IPS DF 6.9 (cell line): ENCODE data around the gene FAM227B.

ENCODE experiments used
- DNase-seq: peaks from one replicate; pipeline ENCODE4 v3.0.0-alpha.2; 2013; ENCODE audit warnings: low read depth, low spot score
- H3K27ac ChIP-seq: one replicate; pipeline ENCODE4 v1.5.1; 2013; ENCODE audit warnings: low read length, control low read depth
- H3K27me3 ChIP-seq: 2 replicates; pipeline ENCODE4 v1.6.1; 2013; ENCODE audit warnings: mild to moderate bottlenecking, low read length; ENCODE audit not compliant: control insufficient read depth, insufficient read depth
- H3K36me3 ChIP-seq: 2 replicates; pipeline ENCODE4 v1.6.1; 2013; ENCODE audit warnings: low read length; ENCODE audit not compliant: control insufficient read depth, insufficient read depth
- H3K4me1 ChIP-seq: 2 replicates; pipeline ENCODE4 v1.6.1; 2013; ENCODE audit warnings: low read length; ENCODE audit not compliant: control insufficient read depth, insufficient read depth
- H3K4me3 ChIP-seq: 2 replicates; pipeline ENCODE4 v1.5.1; 2013; ENCODE audit warnings: mild to moderate bottlenecking, low read length
- H3K9me3 ChIP-seq: 2 replicates; pipeline ENCODE4 v1.6.1; 2013; ENCODE audit warnings: low read length, inconsistent platforms; ENCODE audit not compliant: control insufficient read depth, insufficient read depth
- WGBS: extraction: QIAGEN DNeasy Blood & Tissue Kit; methylation state at CpG from one replicate; pipeline ENCODE4 v1.1.7; 2013; ENCODE audit warnings: mixed read lengths, missing lambda C conversion rate; ENCODE audit not compliant: insufficient read length, insufficient coverage; 5-methylcytosine and 5-hydroxymethylcytosine counted together

Gene FAM227B

DNA sequence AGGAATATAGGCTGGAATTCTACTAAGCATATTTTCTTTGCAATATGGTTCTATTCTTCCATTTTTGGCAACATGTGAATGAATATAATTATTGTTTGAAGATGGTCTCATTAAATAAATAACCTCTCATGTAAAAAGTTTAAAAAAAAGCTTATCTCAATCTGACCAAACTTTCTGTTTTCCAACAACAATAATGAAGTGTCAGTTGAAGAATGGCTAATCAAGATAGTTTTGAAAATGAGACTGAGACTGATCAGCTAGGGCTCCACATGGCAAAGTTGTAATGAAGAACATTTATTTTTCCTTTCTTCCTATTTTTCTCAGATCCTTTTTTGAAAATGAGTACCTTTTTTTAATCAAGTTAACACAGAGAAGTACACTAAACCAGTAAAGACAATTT is 333.1 kb downstream of the FAM227B start:
- no peak overlapping the region for H3K27ac ChIP-seq

DNA sequence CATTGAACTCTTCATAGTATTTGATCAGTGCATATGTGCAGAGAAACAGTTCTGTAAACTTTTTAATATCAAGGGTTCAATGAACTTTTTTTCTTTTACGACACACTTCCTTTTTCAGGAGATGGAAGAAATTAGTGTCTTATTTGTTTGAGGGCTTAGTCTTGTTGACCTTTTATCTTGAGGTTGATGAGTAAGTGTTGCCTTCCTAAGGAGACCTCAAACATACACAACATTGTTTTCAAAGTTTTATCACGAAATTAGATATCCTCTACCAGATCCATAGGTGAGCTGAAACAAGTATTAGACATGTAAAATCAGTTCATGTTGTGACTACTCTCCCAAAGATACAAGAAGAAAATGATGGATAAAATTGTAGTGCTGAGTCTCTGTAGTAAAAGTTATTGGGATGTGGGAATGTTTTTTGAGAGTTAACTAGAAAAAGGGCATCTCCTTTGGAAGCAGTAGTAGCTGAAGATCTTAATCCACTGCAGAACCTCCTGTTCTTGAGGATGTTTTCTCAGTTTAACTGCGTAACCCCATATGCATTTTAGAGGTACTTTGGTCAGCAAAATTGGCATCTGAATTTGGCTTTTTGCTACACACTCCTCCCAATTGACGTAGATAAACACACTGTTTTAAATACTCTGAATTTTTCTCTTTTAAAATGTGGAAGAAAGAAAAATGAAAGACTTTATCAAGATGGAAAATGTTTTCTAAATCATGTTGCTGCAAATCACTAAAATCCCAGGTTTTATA is 333.8 kb downstream of the FAM227B start:
- no peaks in the 10 kb centered on the region for H3K27me3 ChIP-seq
- no peak overlapping the region for H3K27ac ChIP-seq
- whole genome bisulfite sequencing, result no CpG with 5 or more reads among the region's 4 CpGs
- no peak for DNase-seq
- no peaks in the 10 kb centered on the region for H3K36me3 ChIP-seq
- no peak overlapping the region for H3K4me3 ChIP-seq
- no peaks in the 10 kb centered on the region for H3K9me3 ChIP-seq
- H3K4me1 ChIP-seq, result no peaks in the 10 kb centered on the region

More for the DNA sequence above, 333.1 kb downstream of the FAM227B start:
- no peaks in the 10 kb centered on the region for H3K4me1 ChIP-seq
- no peaks in the 10 kb centered on the region for H3K27me3 ChIP-seq
- H3K9me3 ChIP-seq, result no peaks in the 10 kb centered on the region
- DNase-seq, result no peak
- H3K36me3 ChIP-seq, result no peaks in the 10 kb centered on the region
- H3K4me3 ChIP-seq, result no peak overlapping the region

DNA sequence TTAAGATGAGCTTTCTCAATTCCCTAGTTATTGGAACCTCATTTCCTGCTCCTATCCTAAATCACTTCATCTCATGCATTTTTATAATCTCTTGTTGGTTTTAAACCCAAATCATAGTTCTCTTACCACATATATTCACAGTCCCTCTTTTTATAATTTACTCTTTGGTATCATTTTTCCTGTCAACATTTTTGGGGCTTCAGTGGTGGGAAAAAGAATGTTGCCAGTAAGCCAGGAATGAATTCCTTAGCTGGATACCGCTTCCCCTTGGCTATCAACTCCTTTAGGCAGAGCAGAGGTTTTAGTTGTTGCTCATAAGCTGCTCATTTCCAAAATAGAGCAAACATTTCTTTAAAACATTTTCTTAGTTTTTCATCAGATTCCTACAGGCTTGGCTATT is 338.3 kb downstream of the FAM227B start:
- H3K36me3 ChIP-seq, result no peaks in the 10 kb centered on the region
- H3K27ac ChIP-seq, result no peak overlapping the region
- WGBS, result no CpG with 5 or more reads among the region's 1 CpG
- H3K27me3 ChIP-seq, result no peaks in the 10 kb centered on the region
- no peak overlapping the region for H3K4me3 ChIP-seq
- DNase-seq, result no peak
- H3K9me3 ChIP-seq, result no peaks in the 10 kb centered on the region
- H3K4me1 ChIP-seq, result no peaks in the 10 kb centered on the region

DNA sequence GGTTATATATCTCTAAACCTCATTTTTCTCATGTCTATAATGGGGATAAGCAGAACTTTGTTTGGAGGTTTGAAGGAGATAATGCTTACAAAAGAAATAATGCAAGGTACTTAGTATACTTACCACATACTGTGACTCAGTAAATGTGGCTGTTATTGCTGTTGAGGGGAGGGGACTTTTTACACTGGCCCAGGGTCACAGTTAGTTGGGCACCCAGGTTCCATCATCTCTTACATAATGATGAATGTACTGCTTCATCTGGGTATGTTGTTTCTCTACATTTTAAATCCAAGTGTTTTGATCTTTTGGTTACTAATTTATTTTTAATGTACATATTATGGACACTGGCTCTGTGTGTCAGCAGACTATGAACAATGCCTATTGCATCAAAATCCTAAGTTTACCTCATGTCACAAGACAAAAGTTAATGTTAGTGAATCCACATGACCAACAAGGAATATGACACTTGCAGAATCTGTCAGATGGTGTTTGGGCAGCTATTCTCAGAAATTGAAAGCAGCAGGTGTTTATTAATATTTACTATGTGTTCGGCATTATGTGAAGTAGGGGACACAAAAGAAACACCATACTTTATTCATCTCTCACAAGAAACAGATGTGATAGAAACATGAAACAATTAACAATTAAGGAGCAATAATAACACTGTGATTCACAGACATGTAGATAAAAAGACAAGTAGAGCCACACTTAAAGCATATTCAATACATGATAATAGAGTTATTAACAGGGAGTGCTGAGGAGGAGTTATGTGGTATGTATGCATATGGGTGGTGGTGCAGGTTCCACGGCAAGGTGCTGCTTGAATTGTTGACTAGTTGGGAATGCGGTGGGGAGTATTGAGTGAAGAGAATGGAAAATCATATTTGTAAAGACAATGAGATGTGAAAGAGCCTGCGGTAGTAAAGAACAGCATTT is 340.8 kb downstream of the FAM227B start:
- no peaks in the 10 kb centered on the region for H3K36me3 ChIP-seq
- no peak overlapping the region for H3K27ac ChIP-seq
- no peaks in the 10 kb centered on the region for H3K9me3 ChIP-seq
- no peaks in the 10 kb centered on the region for H3K4me1 ChIP-seq
- WGBS, result 100% methylated on average over 3 of the region's 4 CpGs
- no peak overlapping the region for H3K4me3 ChIP-seq
- H3K27me3 ChIP-seq, result no peaks in the 10 kb centered on the region
- DNase-seq, result no peak

DNA sequence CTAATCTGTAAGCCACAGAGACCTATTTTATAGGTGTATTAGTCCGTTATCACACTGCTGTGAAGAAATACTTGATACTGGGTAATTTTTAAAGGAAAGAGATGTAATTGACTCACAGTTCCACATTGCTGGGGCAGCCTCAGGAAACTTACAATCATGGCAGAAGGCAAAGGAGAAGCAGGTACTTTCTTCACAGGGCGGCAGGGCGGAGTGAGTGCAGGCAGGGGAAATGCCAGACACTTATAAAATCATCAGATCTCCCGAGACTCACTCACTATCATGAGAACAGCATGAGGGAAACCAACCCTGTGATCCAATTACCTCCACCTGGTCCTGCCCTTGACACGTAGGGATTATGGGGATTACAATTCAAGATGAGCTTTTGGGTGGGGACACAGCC is 341.9 kb downstream of the FAM227B start:
- no peak overlapping the region for H3K4me3 ChIP-seq
- WGBS, result no CpG with 5 or more reads among the region's 5 CpGs
- H3K27me3 ChIP-seq, result no peaks in the 10 kb centered on the region
- no peaks in the 10 kb centered on the region for H3K9me3 ChIP-seq
- no peaks in the 10 kb centered on the region for H3K4me1 ChIP-seq
- H3K36me3 ChIP-seq, result no peaks in the 10 kb centered on the region
- no peak for DNase-seq
- H3K27ac ChIP-seq, result no peak overlapping the region
